Testis (tissue), 3 donors: Measurements from ENCODE around the gene GPBP1. TPM values are rescaled to one million over a fixed set of nuclear protein-coding genes. Genes with fewer than 3 reads are reported as not detected.
A peak's percentile ranks its signal among the peaks of the same experiment; 100 is the strongest.

Experiments used
- DNase-seq: peaks from one replicate; pipeline ENCODE4 v3.0.0-alpha.2; 2019
- H3K27ac ChIP-seq, 2 donors: fragments of 200-600 bp; sonication (generic); one replicate each; pipeline ENCODE4 v1.5.1; 2019
- H3K27me3 ChIP-seq: fragments of 200-600 bp; sonication (generic); one replicate; pipeline ENCODE4 v1.5.1; 2019
- H3K36me3 ChIP-seq: fragments of 200-600 bp; sonication (generic); one replicate; pipeline ENCODE4 v1.5.1; 2017; ENCODE audit warnings: low read depth; ENCODE audit errors: missing control alignments
- H3K4me1 ChIP-seq: fragments of 200-600 bp; sonication (generic); one replicate; pipeline ENCODE4 v1.5.1; 2019
- H3K4me3 ChIP-seq, 2 donors: fragments of 200-600 bp; sonication (generic); one replicate each; pipeline ENCODE4 v1.5.1; 2017 to 2019
- H3K9me3 ChIP-seq: fragments of 200-600 bp; sonication (generic); one replicate; pipeline ENCODE4 v1.5.1; 2017
- CTCF ChIP-seq, 3 experiments: fragments of 450-650 bp in 2 of 3; fragments of 200-600 bp in 1 of 3; sonication (generic) in 1 of 3; IDR thresholded peaks; one replicate each; pipeline ENCODE4 v1.5.1; 2016 to 2019; ENCODE audit warnings: antibody characterized with exemption in 3 of 3, mild to moderate bottlenecking in 2 of 3, moderate library complexity in 1 of 3
- POLR2A ChIP-seq: fragments of 450-650 bp; IDR thresholded peaks from one replicate; pipeline ENCODE4 v1.6.1; 2017; ENCODE audit warnings: antibody characterized with exemption, mild to moderate bottlenecking, moderate library complexity
- WGBS, 2 donors: methylation state at CpG; one replicate each; pipeline ENCODE4 v1.1.5; 2018; 5-methylcytosine and 5-hydroxymethylcytosine counted together
- intact Hi-C: fragments of 100-400 bp; cut with DNase I; formaldehyde crosslinking; loops from one replicate; pipeline ENCODE4 v1.15.1; 2023; ENCODE audit warnings: low total_unique reads
- polyA plus RNA-seq: library from polyadenylated mRNA; stranded (reverse); fragments of 350-450 nt; fragmentation: Illumina TruSeq; extraction: RNeasy Lipid Tissue Mini Kit (QIAGEN cat#74804); gene quantifications from one replicate; pipeline ENCODE4 v1.2.3, GENCODE V29; 2014; ENCODE audit warnings: low read depth, low replicate concordance; ENCODE audit not compliant: insufficient read depth
- total RNA-seq, 2 donors: library from RNA; depleted of rRNA; stranded (reverse); fragments of >200 nt; gene quantifications; one replicate each; pipeline ENCODE4 v1.2.3, GENCODE V29; 2016

GPBP1 gene
- total and polyA plus RNA-seq, 3 donors from 2014 or later: 109 to 167 (median 137) TPM

DNA sequence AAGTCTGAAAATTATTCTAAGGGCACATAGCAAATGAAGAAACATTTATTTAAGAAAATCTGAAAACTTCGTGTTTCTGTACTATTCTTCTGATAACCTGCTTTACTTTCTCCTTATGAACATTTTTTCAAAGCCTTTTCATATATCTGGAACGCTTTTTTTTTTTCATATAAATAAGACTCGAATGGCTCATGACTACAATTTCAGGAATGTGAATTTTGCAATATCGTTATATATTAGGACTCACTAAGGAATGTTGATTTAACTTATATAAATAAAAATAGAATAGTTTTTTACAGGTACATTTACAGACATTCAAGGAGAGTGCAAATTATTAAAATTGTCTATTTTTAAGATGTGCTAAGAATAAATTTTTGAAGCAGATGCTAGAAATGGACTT lies 42.9 kb downstream of the GPBP1 start:
- intact Hi-C loops: no loop called here
- Histone ChIP-seq H3K4me3 (no peak overlapping the region), H3K27me3 (no peaks in the 10 kb centered on the region), H3K36me3 (no peaks in the 10 kb centered on the region), H3K4me1 (no peaks in the 10 kb centered on the region), H3K9me3 (no peaks in the 10 kb centered on the region), H3K27ac (no peak overlapping the region)
- TF ChIP-seq CTCF (IDR thresholded peaks at IDR 0.05) (no peak), POLR2A (no peak)
- no peak for DNase-seq
- WGBS, 2 donors: 79 to 82% methylated on average over 4 of the region's 4 CpGs

DNA sequence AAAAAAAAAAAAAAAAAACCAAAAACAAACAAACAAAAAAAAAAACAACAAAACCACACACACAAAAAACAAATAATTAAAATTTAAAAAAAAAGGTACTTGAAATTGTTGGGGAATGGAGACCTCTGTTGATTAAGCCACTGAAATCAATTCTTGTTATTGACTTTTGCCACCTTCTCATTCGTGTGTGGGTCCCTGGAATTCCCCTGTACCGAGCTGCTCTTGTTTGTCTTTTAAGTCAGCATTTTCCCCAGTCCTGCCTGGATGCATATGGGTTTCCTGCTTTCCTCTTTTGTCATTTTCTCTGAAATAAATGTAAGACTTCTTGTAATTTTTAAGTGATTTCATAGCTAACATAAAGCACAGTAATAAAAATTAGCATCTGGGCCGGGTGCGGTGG lies 45.5 kb downstream of the GPBP1 start:
- H3K9me3 ChIP-seq: no peaks in the 10 kb centered on the region
- 74 to 78% methylated on average over 4 of the region's 4 CpGs for WGBS, 2 donors
- intact Hi-C loops: no loop called here
- no peaks in the 10 kb centered on the region for H3K4me1 ChIP-seq
- H3K36me3 ChIP-seq: no peaks in the 10 kb centered on the region
- TF ChIP-seq POLR2A: no peak
- TF ChIP-seq CTCF (IDR thresholded peaks at IDR 0.05): no peak
- H3K27me3 ChIP-seq: no peaks in the 10 kb centered on the region
- H3K27ac ChIP-seq: no peak overlapping the region
- no peak for DNase-seq
- H3K4me3 ChIP-seq: no peak overlapping the region

- TF ChIP-seq POLR2A (no peak), CTCF (IDR thresholded peaks at IDR 0.05) (peak; percentile 68 to 88 (median 76))
- H3K36me3 ChIP-seq: no peaks in the 10 kb centered on the region
- no peaks in the 10 kb centered on the region for H3K27me3 ChIP-seq
- no peaks in the 10 kb centered on the region for H3K4me1 ChIP-seq
- 74 to 88% methylated on average over 2 of the region's 2 CpGs for WGBS, 2 donors
- H3K4me3 ChIP-seq: no peak overlapping the region
- H3K9me3 ChIP-seq: no peaks in the 10 kb centered on the region
- DNase-seq: no peak
- H3K27ac ChIP-seq: no peak overlapping the region
- intact Hi-C loops: loop anchor here (10.0 kb wide), 1 partner anchor 316 kb away; the partner anchor contains the start of gene SETD9
Observed at GRCh38 chr5:57221049-57221568, 47.2 kb downstream of the GPBP1 start.

DNA sequence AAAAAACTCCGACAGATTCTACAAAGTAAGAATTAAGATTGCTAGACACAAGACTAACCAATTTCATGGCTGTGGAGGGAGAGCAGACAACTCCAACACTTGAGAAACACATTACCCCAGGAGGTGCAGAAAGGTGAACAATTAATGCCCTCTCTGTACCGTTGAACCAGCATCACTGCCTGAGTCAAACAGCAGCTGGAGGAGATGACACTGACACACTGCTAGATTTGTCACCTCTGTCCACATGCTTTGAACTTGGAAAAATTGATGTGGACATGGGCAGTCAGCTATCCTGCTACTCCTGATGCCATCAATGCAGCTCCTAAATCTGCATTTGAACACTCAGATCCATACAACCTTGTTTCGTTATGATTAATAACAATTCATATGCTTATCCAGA lies 51.7 kb downstream of the GPBP1 start:
- Histone ChIP-seq H3K36me3 (no peaks in the 10 kb centered on the region), H3K9me3 (no peaks in the 10 kb centered on the region), H3K4me1 (no peaks in the 10 kb centered on the region), H3K4me3 (no peak overlapping the region), H3K27me3 (no peaks in the 10 kb centered on the region), H3K27ac (no peak overlapping the region)
- 81 to 83% methylated on average over 3 of the region's 3 CpGs for whole genome bisulfite sequencing, 2 donors
- DNase-seq: no peak
- intact Hi-C loops: loop anchor here (10.0 kb wide), 1 partner anchor 321 kb away; the partner anchor contains the start of gene SETD9
- TF ChIP-seq POLR2A (no peak), CTCF (IDR thresholded peaks at IDR 0.05) (no peak)

- Histone ChIP-seq H3K36me3 (no peaks in the 10 kb centered on the region), H3K9me3 (no peaks in the 10 kb centered on the region), H3K4me1 (no peaks in the 10 kb centered on the region), H3K4me3 (no peak overlapping the region), H3K27me3 (no peaks in the 10 kb centered on the region), H3K27ac (no peak overlapping the region)
- intact Hi-C loops: loop anchor here (10.0 kb wide), 1 partner anchor 325 kb away; the partner anchor contains the start of gene SETD9
- DNase-seq: no peak
- WGBS, 2 donors: 92 to 94% methylated on average over 4 of the region's 4 CpGs
- TF ChIP-seq POLR2A (no peak), CTCF (IDR thresholded peaks at IDR 0.05) (no peak)
Observed at GRCh38 chr5:57229313-57229712, 55.5 kb downstream of the GPBP1 start.
